ENCODE data around the gene FRMPD2. TPM values are rescaled to one million over a fixed set of nuclear protein-coding genes. Genes with fewer than 3 reads are reported as not detected.

Gene FRMPD2
- total and polyA plus RNA-seq, 2 donors (not counting 3 experiments of a cell fraction or from before 2014, with no cell fraction given): 0.42 TPM; not detected in 1

DNA sequence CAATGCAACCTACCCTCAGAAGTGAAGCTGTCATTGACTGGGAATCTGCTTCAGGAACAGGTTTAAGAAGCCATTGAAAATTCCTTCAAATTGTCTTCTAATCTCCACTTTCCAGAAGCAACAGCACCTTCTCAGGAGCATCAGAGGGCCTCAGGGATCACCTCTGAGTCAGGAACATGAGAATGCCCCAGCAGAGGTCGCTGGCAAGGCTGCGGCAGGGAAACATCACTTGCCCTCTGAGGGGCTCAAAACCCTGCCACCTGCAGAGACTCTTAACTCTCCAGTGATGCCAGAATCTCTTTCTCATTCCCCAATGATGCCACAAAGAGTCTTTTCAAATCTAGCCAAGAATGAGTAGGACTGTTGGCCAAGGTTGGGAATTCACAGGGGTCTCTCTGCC is 26.1 kb upstream of the FRMPD2 start:
- CTCF ChIA-PET: interaction anchor here (0.8 to 1.3 kb wide), 2 partner anchors 11 to 355 kb away, joined by 3 to 6 read pairs; no protein-coding TSS in a partner anchor
- Histone ChIP-seq H3K27ac (ENCODE audit: insufficient read depth, low read depth, low read length) (no peak overlapping the region), H3K4me2 (ENCODE audit: insufficient read depth, low read length) (no peak overlapping the region), H2AFZ (ENCODE audit: low read depth, low read length) (no peak overlapping the region), H3K27me3 (ENCODE audit: control insufficient read depth in 2 of 2, insufficient read depth in 2 of 2, low read length in 2 of 2) (peaks cover 16 to 19% of the 10 kb centered on the region in 2 experiments), H3K9me1 (replicated peaks; ENCODE audit: control insufficient read depth, extremely low read depth, insufficient read depth, low read length) (no peaks in the 10 kb centered on the region), H3K4me1 (ENCODE audit: control insufficient read depth, extremely low read depth, insufficient read depth, low read length) (peaks cover 3% of the 10 kb centered on the region), H3K9ac (replicated peaks; ENCODE audit: extremely low read depth, insufficient read depth, low read length) (no peak overlapping the region), H3K4me3 (replicated peaks in 1 of 3; ENCODE audit: insufficient read depth in 1 of 3, low read depth in 1 of 3, low read length in 3 of 3) (no peak overlapping the region), H4K20me1 (replicated peaks; ENCODE audit: control insufficient read depth, extremely low read depth, insufficient read depth, low read length) (no peaks in the 10 kb centered on the region), H3K79me2 (ENCODE audit: control insufficient read depth, insufficient read depth, low read length) (no peaks in the 10 kb centered on the region), H3K9me3 (replicated peaks; ENCODE audit: control insufficient read depth, insufficient read depth, low read length) (no peaks in the 10 kb centered on the region), H3K36me3 (ENCODE audit: control insufficient read depth in 2 of 2, extremely low read depth in 1 of 2, insufficient read depth in 2 of 2, low read length in 2 of 2) (no peaks in the 10 kb centered on the region)
- POLR2A ChIA-PET: no interaction called here
- BruUV-seq (replicated peaks): no TSS peak
- TF ChIP-seq JUN (IDR thresholded peaks at IDR 0.05; ENCODE audit: borderline replicate concordance, insufficient read depth, insufficient read length, low read depth) (no peak), MYC (IDR thresholded peaks at IDR 0.05; ENCODE audit: low read depth, low read length) (no peak)
- intact Hi-C loops (cut with micrococcal nuclease): no loop called here
- dilution Hi-C loops (cut with MboI; ENCODE audit: extremely low pct_ligation_motif_present, low sequenced_read_pairs): no loop called here
- DNase-seq (ENCODE audit: low read depth, low spot score) (no peak), FAIRE-seq (no peak)

DNA sequence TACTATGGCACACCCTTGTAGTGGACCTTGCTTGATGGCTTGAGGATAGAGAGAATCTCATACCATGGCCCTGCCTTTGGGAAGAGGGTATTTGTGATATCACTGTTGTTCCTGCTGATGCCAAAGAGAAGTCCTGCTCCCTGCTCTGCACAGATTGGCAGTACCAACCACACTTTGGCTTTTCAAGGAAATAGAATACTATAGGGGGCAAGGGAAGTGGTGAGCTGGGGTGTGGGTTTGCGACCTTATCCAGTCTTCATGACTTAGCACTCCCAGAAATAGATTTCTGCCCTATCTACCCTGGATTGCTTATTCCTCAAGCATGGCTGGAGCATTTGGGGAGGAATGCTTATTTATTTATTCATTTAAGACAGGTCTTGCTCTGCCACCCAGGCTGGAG is 25.2 kb upstream of the FRMPD2 start:
- intact Hi-C loops (cut with micrococcal nuclease): no loop called here
- FAIRE-seq: no peak

More for the DNA sequence above, 25.2 kb upstream of the FRMPD2 start:
- no peaks in the 10 kb centered on the region for H3K36me3 ChIP-seq (ENCODE audit: control insufficient read depth in 2 of 2, extremely low read depth in 1 of 2, insufficient read depth in 2 of 2, low read length in 2 of 2)
- H3K27me3 ChIP-seq (ENCODE audit: control insufficient read depth in 2 of 2, insufficient read depth in 2 of 2, low read length in 2 of 2): peaks cover 16 to 19% of the 10 kb centered on the region in 2 experiments
- no peaks in the 10 kb centered on the region for H4K20me1 ChIP-seq (replicated peaks; ENCODE audit: control insufficient read depth, extremely low read depth, insufficient read depth, low read length)
- no peak overlapping the region for H3K4me2 ChIP-seq (ENCODE audit: insufficient read depth, low read length)
- H3K9me3 ChIP-seq (replicated peaks; ENCODE audit: control insufficient read depth, insufficient read depth, low read length): no peaks in the 10 kb centered on the region
- no peak overlapping the region for H3K27ac ChIP-seq (ENCODE audit: insufficient read depth, low read depth, low read length)
- no peak overlapping the region for H2AFZ ChIP-seq (ENCODE audit: low read depth, low read length)
- no peaks in the 10 kb centered on the region for H3K4me1 ChIP-seq (ENCODE audit: control insufficient read depth, extremely low read depth, insufficient read depth, low read length)
- TF ChIP-seq EZH2 (IDR thresholded peaks at IDR 0.05; ENCODE audit: borderline replicate concordance, low read depth, low read length, severe bottlenecking): no peak
- no peak for TF ChIP-seq GATA2 (IDR thresholded peaks at IDR 0.05; ENCODE audit: insufficient read depth, insufficient read length, low read depth, low read length)
- no peak for TF ChIP-seq POLR2AphosphoS5 (IDR thresholded peaks at IDR 0.05; ENCODE audit: insufficient read depth, low read depth, low read length)
- no peak for TF ChIP-seq JUN (IDR thresholded peaks at IDR 0.05; ENCODE audit: borderline replicate concordance, insufficient read depth, insufficient read length, low read depth)
- CTCF ChIA-PET: no interaction called here
- no peak for DNase-seq (ENCODE audit: low read depth, low spot score)
- no peak overlapping the region for H3K4me3 ChIP-seq (replicated peaks in 1 of 3; ENCODE audit: insufficient read depth in 1 of 3, low read depth in 1 of 3, low read length in 3 of 3)
- POLR2A ChIA-PET: no interaction called here
- no peak overlapping the region for H3K9ac ChIP-seq (replicated peaks; ENCODE audit: extremely low read depth, insufficient read depth, low read length)
- dilution Hi-C loops (cut with MboI; ENCODE audit: extremely low pct_ligation_motif_present, low sequenced_read_pairs): no loop called here
- no peaks in the 10 kb centered on the region for H3K79me2 ChIP-seq (ENCODE audit: control insufficient read depth, insufficient read depth, low read length)
- no TSS peak for BruUV-seq (replicated peaks)
- no peaks in the 10 kb centered on the region for H3K9me1 ChIP-seq (replicated peaks; ENCODE audit: control insufficient read depth, extremely low read depth, insufficient read depth, low read length)

Data from endothelial cell of umbilical vein (primary cell).